Pancreas (tissue), 10 donors: Measurements from ENCODE around the gene SLC6A3. TPM values are rescaled to one million over a fixed set of nuclear protein-coding genes. Genes with fewer than 3 reads are reported as not detected.

Source experiments
- ATAC-seq, 4 donors: fragments of 200-7000 bp; cut with Tn5 transposase; one replicate each; pipeline versions ENCODE4 v1.8.0 to v1.9.1; 2020; ENCODE audit warnings: mild to moderate bottlenecking in 4 of 4, moderate library complexity in 4 of 4
- DNase-seq, 6 donors: peaks; one replicate each; pipeline ENCODE4 v3.0.0-alpha.2; 2020
- FAIRE-seq: peaks from 2 replicates; lab custom pipeline; 2012; peaks lifted over from hg19 to GRCh38; lab: Jason Lieb, UNC
- H3K27ac ChIP-seq, 4 donors: fragments of 200-600 bp; sonication (generic); 1 replicate in 3 of 4; 2 replicates in 1 of 4; pipeline versions ENCODE4 v1.5.0 to v1.8.0; 2020
- H3K27me3 ChIP-seq, 4 donors: fragments of 200-600 bp; one replicate each; pipeline ENCODE4 v1.8.0; 2021
- H3K36me3 ChIP-seq, 3 donors: fragments of 200-600 bp; sonication (generic) in 1 of 3; one replicate each; pipeline versions ENCODE4 v1.5.0 to v1.8.0; 2020 to 2021
- H3K4me1 ChIP-seq, 3 donors: fragments of 200-600 bp; one replicate each; pipeline ENCODE4 v1.8.0; 2021
- H3K4me3 ChIP-seq, 4 donors: fragments of 200-600 bp; sonication (generic) in 2 of 4; one replicate each; pipeline versions ENCODE4 v1.5.0 to v1.8.0; 2020 to 2021
- H3K9me3 ChIP-seq, 4 donors: fragments of 200-600 bp; one replicate each; pipeline ENCODE4 v1.8.0; 2021
- CTCF ChIP-seq, 4 donors: fragments of 200-600 bp; sonication (generic) in 3 of 4; IDR thresholded peaks; one replicate each; pipeline versions ENCODE4 v1.5.0 to v1.8.0; 2021; ENCODE audit warnings: antibody characterized with exemption in 4 of 4
- WGBS, 2 donors: extraction: QIAGEN DNeasy Blood & Tissue Kit; methylation state at CpG; one replicate each; pipeline ENCODE4 v1.1.7; 2013; 5-methylcytosine and 5-hydroxymethylcytosine counted together
- intact Hi-C, 3 donors: fragments of 100-400 bp; cut with DNase I; formaldehyde crosslinking; loops; one replicate each; pipeline versions ENCODE4 v1.11.1 to v1.14.2; 2022
- polyA plus RNA-seq, 2 donors: library from polyadenylated mRNA; stranded (reverse); fragments of 200-250 nt; gene quantifications; one replicate each; pipeline ENCODE4 v1.2.3, GENCODE V29; 2013
- total RNA-seq, 6 donors: library from RNA; stranded (reverse); fragmentation: NEBNext Ultra II Directional in 4 of 6; extraction: Animal tissue kit (Norgen Biotek cat#: 25700) in 4 of 6; gene quantifications; one replicate each; pipeline versions ENCODE4 v1.2.1 to v1.2.4, GENCODE V29; 2021 to 2023
- donor health status: healthy with polysubstance abuse.
- donor health status: DM: no; HTN: no; CAD: no; lungs with moderate emphysema.
- donor health status: DM: no; HTN: no; CAD: no.
- donor health status: control.
- donor health status: control.
- donor health status: Bipolar disorder and iron deficiency.
- donor health status: DM: yes; HTN: yes; CAD: no.
- donor health status: DM: no; HTN: no; CAD: no.
- donor health status: DM: no; HTN: no; CAD: no.
- donor health status: DM: yes; HTN: yes; CAD: no.

SLC6A3 gene
- total and polyA plus RNA-seq, 8 donors = not detected

- Histone ChIP-seq H3K9me3 (no peaks in the 10 kb centered on the region), H3K36me3 (no peaks in the 10 kb centered on the region)
- ATAC-seq = no peak
Measured at GRCh38 chr5:1401536-1402138, 43.6 kb downstream of the SLC6A3 start.

GRCh38 chr5:1400936-1401335 is 44.3 kb downstream of the SLC6A3 start:
- no peaks in the 10 kb centered on the region for H3K4me1 ChIP-seq
- peak in 1 of 6 donors; percentile 31 for DNase-seq
- H3K36me3 ChIP-seq = no peaks in the 10 kb centered on the region
- no peak overlapping the region for H3K4me3 ChIP-seq
- H3K27me3 ChIP-seq = no peaks in the 10 kb centered on the region
- no peak for ATAC-seq
- no peak overlapping the region for H3K27ac ChIP-seq
- intact Hi-C loops = no loop called here
- WGBS, 2 donors = 61 to 73% methylated on average over 12 of the region's 12 CpGs
- H3K9me3 ChIP-seq = no peaks in the 10 kb centered on the region
- no peak for FAIRE-seq
- TF ChIP-seq CTCF (IDR thresholded peaks at IDR 0.05) = no peak

More at GRCh38 chr5:1401536-1402138, 43.6 kb downstream of the SLC6A3 start:
- 32 to 44% methylated on average over 14 of the region's 14 CpGs for WGBS, 2 donors
- Histone ChIP-seq H3K27me3 (no peaks in the 10 kb centered on the region), H3K4me3 (no peak overlapping the region), H3K4me1 (no peaks in the 10 kb centered on the region), H3K27ac (no peak overlapping the region)
- intact Hi-C loops = no loop called here
- FAIRE-seq (no peak), DNase-seq (peak in 1 of 6 donors; percentile 48)
- TF ChIP-seq CTCF (IDR thresholded peaks at IDR 0.05) = no peak

- ATAC-seq (no peak), DNase-seq (peak in 1 of 6 donors; percentile 53), FAIRE-seq (no peak)
- intact Hi-C loops = no loop called here
- Histone ChIP-seq H3K4me3 (no peak overlapping the region), H3K9me3 (no peaks in the 10 kb centered on the region), H3K4me1 (no peaks in the 10 kb centered on the region), H3K36me3 (no peaks in the 10 kb centered on the region), H3K27me3 (no peaks in the 10 kb centered on the region), H3K27ac (no peak overlapping the region)
- no peak for TF ChIP-seq CTCF (IDR thresholded peaks at IDR 0.05)
- WGBS, 2 donors = 53 to 62% methylated on average over 15 to 17 of the region's 17 CpGs
Measured at GRCh38 chr5:1400211-1400855, 44.9 kb downstream of the SLC6A3 start.

- Histone ChIP-seq H3K4me3 (no peak overlapping the region), H3K4me1 (no peaks in the 10 kb centered on the region), H3K27me3 (no peaks in the 10 kb centered on the region), H3K9me3 (no peaks in the 10 kb centered on the region), H3K27ac (no peak overlapping the region), H3K36me3 (no peaks in the 10 kb centered on the region)
- WGBS, 2 donors = 58 to 63% methylated on average over 11 of the region's 11 CpGs
- DNase-seq (peak in 1 of 6 donors; percentile 32), ATAC-seq (no peak), FAIRE-seq (no peak)
- no peak for TF ChIP-seq CTCF (IDR thresholded peaks at IDR 0.05)
- intact Hi-C loops = no loop called here
Measured at GRCh38 chr5:1399737-1400136, 45.5 kb downstream of the SLC6A3 start.

- ATAC-seq (no peak), DNase-seq (no peak), FAIRE-seq (no peak)
- no peaks in the 10 kb centered on the region for H3K36me3 ChIP-seq
- intact Hi-C loops = no loop called here
- H3K9me3 ChIP-seq = no peaks in the 10 kb centered on the region
- 29 to 32% methylated on average over 18 of the region's 18 CpGs for WGBS, 2 donors
- H3K27ac ChIP-seq = no peak overlapping the region
- H3K4me3 ChIP-seq = no peak overlapping the region
- TF ChIP-seq CTCF (IDR thresholded peaks at IDR 0.05) = no peak
- H3K27me3 ChIP-seq = no peaks in the 10 kb centered on the region
- H3K4me1 ChIP-seq = no peaks in the 10 kb centered on the region
Measured at GRCh38 chr5:1396293-1396816, 48.9 kb downstream of the SLC6A3 start.
